Stimulated activated memory B cell treated with anti-CD40 and anti-IgM and Interleukin-4, amounts not matched to agents 10 μg/mL and 1 μg/mL and 100 μg/mL, for 72 hours (primary cell): ENCODE results near the gene ABCA8.

ENCODE experiments used
- ATAC-seq: fragments of 150-1000 bp; cut with Tn5 transposase; 2 replicates; pipeline ENCODE4 v1.10.0; 2021
- H3K27ac Mint-ChIP-seq: one replicate; pipeline ENCODE4 v1.8.0; 2022; ENCODE audit warnings: mild to moderate bottlenecking, mixed read lengths
- H3K27me3 Mint-ChIP-seq: one replicate; pipeline ENCODE4 v1.8.0; 2022; ENCODE audit warnings: mixed read lengths
- H3K36me3 Mint-ChIP-seq: one replicate; pipeline ENCODE4 v1.8.0; 2022; ENCODE audit warnings: mixed read lengths
- H3K4me1 Mint-ChIP-seq: one replicate; pipeline ENCODE4 v1.8.0; 2022; ENCODE audit warnings: mixed read lengths
- H3K4me3 Mint-ChIP-seq: one replicate; pipeline ENCODE4 v1.8.0; 2022; ENCODE audit warnings: mild to moderate bottlenecking, moderate library complexity, mixed read lengths
- H3K9me3 Mint-ChIP-seq: one replicate; pipeline ENCODE4 v1.8.0; 2022; ENCODE audit warnings: mixed read lengths

The ABCA8 gene

DNA sequence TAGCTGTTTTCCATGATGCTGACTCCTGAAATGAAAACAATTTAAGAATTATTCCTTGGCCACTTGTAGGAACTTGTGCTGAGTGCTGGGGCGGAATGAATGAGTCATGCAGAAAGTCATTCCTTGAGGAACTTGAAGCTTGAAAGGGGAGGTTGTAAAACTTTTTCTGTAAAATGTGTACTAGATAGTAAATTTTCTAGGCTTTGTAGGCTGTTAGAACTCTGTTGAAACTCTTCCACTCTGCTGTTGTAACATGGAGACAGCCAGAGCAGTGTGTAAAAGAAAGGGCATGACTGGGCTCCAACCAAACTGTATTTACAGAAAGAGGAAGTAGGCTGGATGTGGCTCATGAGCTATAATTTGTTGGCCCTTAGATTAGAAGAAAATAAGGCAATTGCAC is 46.1 kb downstream of the ABCA8 start:
- peak; percentile 59 for ATAC-seq
- Mint-ChIP-seq H3K27me3 (peaks cover 18% of the 10 kb centered on the region), H3K4me1 (peaks cover 15% of the 10 kb centered on the region), H3K9me3 (peaks cover 7% of the 10 kb centered on the region), H3K36me3 (no peaks in the 10 kb centered on the region), H3K4me3 (no peak overlapping the region), H3K27ac (no peak overlapping the region)

DNA sequence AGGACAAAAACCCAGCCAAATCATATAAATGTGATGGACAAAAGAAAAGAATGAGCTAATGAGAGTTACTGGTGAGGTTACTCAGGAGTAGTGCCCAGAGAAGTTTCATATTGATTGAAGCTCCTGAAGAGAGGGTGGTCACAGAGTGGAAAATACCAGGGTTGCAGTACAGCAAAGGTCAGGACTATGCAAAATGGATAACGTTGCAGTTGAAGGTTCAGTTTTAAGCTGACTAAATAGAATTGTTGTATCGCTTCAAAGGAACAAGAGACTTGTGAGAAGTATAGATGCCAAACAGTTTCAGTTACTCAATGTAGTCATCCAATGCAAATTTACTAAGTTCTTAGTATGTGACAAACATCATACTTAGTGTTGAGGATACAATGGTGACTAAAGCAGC is 47.1 kb downstream of the ABCA8 start:
- Mint-ChIP-seq H3K4me3 (no peak overlapping the region), H3K27me3 (peaks cover 12% of the 10 kb centered on the region), H3K4me1 (peaks cover 15% of the 10 kb centered on the region), H3K9me3 (peaks cover 1% of the 10 kb centered on the region), H3K27ac (peak overlapping the region; percentile 48), H3K36me3 (no peaks in the 10 kb centered on the region)
- ATAC-seq: peak; percentile 77

DNA sequence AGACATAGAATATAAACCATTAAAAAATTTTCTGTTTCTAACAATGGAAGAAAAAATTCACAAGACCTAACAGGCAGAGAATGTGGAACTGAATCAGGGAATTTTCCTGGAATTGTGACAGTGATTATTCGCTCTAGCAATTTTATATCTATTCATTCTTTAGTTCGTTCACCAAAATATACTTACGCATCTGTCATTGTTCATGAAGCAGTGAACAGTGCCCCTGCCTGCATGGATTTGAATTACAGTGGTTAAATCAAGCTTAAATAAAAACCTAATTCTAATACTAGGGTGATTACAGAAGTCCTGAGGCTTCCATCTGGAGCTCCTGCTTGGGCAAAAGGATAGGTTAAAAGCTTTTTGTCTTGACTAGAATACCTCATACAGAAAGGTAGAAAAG is 48.6 kb downstream of the ABCA8 start:
- Mint-ChIP-seq H3K27me3 (no peaks in the 10 kb centered on the region), H3K4me3 (no peak overlapping the region), H3K9me3 (no peaks in the 10 kb centered on the region), H3K27ac (no peak overlapping the region), H3K4me1 (peaks cover 15% of the 10 kb centered on the region), H3K36me3 (no peaks in the 10 kb centered on the region)
- ATAC-seq: no peak

DNA sequence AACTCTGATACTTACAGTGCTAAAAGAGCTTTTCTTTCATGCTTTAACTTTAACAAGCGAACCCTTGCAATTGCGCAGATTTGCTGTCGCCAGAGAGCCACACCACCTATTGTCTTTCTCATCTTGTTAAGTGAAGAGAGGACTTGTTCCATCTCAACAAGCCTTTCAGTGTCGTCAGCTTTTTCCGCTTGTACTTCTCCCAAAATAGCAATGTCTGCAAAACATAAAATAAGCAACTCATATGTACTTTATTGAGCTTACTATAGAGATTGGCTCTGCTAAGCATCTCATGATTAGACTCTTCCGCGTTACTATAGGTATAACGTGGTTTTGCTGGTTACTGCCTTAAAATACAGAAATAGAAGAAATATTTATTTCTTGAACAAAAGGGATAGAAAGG is 51.9 kb downstream of the ABCA8 start:
- H3K27me3 Mint-ChIP-seq: no peaks in the 10 kb centered on the region
- H3K4me1 Mint-ChIP-seq: peaks cover 8% of the 10 kb centered on the region
- no peak for ATAC-seq
- H3K9me3 Mint-ChIP-seq: peaks cover 3% of the 10 kb centered on the region
- H3K36me3 Mint-ChIP-seq: no peaks in the 10 kb centered on the region
- H3K4me3 Mint-ChIP-seq: no peak overlapping the region
- no peak overlapping the region for H3K27ac Mint-ChIP-seq

GRCh38 chr17:68897557-68897956 is 57.6 kb downstream of the ABCA8 start:
- peaks cover 16% of the 10 kb centered on the region for H3K27me3 Mint-ChIP-seq
- no peaks in the 10 kb centered on the region for H3K4me1 Mint-ChIP-seq
- no peak for ATAC-seq
- H3K4me3 Mint-ChIP-seq: no peak overlapping the region
- peaks cover 6% of the 10 kb centered on the region for H3K36me3 Mint-ChIP-seq
- H3K27ac Mint-ChIP-seq: no peak overlapping the region
- H3K9me3 Mint-ChIP-seq: peaks cover 10% of the 10 kb centered on the region

GRCh38 chr17:68892658-68893057 is 62.5 kb downstream of the ABCA8 start:
- Mint-ChIP-seq H3K4me3 (no peak overlapping the region), H3K4me1 (no peaks in the 10 kb centered on the region)
- ATAC-seq: no peak

GRCh38 chr17:68892193-68892592 is 63.0 kb downstream of the ABCA8 start:
- Mint-ChIP-seq H3K4me1 (no peaks in the 10 kb centered on the region), H3K27ac (no peak overlapping the region), H3K36me3 (no peaks in the 10 kb centered on the region), H3K4me3 (no peak overlapping the region), H3K27me3 (peaks cover 6% of the 10 kb centered on the region), H3K9me3 (peaks cover 5% of the 10 kb centered on the region)
- no peak for ATAC-seq

More at GRCh38 chr17:68892658-68893057, 62.5 kb downstream of the ABCA8 start:
- Mint-ChIP-seq H3K27ac (no peak overlapping the region), H3K27me3 (peaks cover 11% of the 10 kb centered on the region), H3K9me3 (peaks cover 6% of the 10 kb centered on the region), H3K36me3 (peaks cover 3% of the 10 kb centered on the region)

DNA sequence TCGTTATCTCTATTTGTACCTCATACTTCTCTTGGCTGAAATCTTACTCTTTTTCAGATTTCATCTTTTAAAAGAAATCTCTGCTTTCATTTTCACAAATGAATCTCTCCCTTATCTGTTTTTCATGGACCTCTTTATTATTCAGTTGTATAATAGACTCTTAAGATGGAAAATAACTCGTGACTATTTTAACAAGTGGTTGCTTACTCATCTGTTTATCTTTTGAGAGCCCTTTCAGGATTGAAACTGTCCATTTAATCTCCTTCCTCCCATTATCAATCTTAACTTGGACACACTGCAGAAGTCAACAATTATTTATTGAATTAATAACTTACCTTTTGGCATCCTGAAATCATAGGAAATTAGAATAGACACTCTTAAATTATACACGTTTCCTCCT is 68.8 kb downstream of the ABCA8 start:
- Mint-ChIP-seq H3K4me3 (no peak overlapping the region), H3K27ac (no peak overlapping the region), H3K36me3 (no peaks in the 10 kb centered on the region), H3K9me3 (no peaks in the 10 kb centered on the region), H3K27me3 (peaks cover 17% of the 10 kb centered on the region), H3K4me1 (no peaks in the 10 kb centered on the region)
- ATAC-seq: no peak

DNA sequence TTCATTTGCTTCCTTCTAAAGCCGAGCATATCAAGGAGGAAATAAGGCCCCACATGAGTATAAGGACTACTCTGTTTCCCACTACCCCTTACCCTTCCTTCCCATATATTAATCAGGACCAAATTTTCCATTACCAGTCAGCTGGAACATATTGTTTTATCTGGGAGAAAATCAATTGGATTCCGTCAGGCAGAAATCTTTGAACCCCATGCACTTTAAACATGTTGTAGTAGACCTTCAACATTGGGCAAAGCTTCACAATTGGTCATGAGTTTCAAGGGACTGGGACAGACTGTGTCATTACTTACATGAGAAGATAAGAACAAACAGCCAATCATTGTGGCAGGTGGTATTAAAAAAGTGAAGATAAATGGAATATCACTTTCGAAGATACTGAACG is 70.3 kb downstream of the ABCA8 start:
- no peak overlapping the region for H3K4me3 Mint-ChIP-seq
- H3K27me3 Mint-ChIP-seq: peaks cover 17% of the 10 kb centered on the region
- H3K27ac Mint-ChIP-seq: no peak overlapping the region
- H3K9me3 Mint-ChIP-seq: no peaks in the 10 kb centered on the region
- no peaks in the 10 kb centered on the region for H3K36me3 Mint-ChIP-seq
- no peak for ATAC-seq
- no peaks in the 10 kb centered on the region for H3K4me1 Mint-ChIP-seq

- peaks cover 14% of the 10 kb centered on the region for H3K9me3 Mint-ChIP-seq
- peaks cover 45% of the 10 kb centered on the region for H3K27me3 Mint-ChIP-seq
- no peak overlapping the region for H3K27ac Mint-ChIP-seq
- H3K36me3 Mint-ChIP-seq: no peaks in the 10 kb centered on the region
- no peak for ATAC-seq
- H3K4me3 Mint-ChIP-seq: no peak overlapping the region
- no peaks in the 10 kb centered on the region for H3K4me1 Mint-ChIP-seq
Measured at GRCh38 chr17:68878226-68878885, 76.8 kb downstream of the ABCA8 start.

- H3K4me3 Mint-ChIP-seq: no peak overlapping the region
- ATAC-seq: no peak
- H3K27me3 Mint-ChIP-seq: peaks cover 21% of the 10 kb centered on the region
- H3K4me1 Mint-ChIP-seq: no peaks in the 10 kb centered on the region
- peaks cover 7% of the 10 kb centered on the region for H3K9me3 Mint-ChIP-seq
- no peak overlapping the region for H3K27ac Mint-ChIP-seq
- no peaks in the 10 kb centered on the region for H3K36me3 Mint-ChIP-seq
Measured at GRCh38 chr17:68871447-68871846, 83.7 kb downstream of the ABCA8 start.

DNA sequence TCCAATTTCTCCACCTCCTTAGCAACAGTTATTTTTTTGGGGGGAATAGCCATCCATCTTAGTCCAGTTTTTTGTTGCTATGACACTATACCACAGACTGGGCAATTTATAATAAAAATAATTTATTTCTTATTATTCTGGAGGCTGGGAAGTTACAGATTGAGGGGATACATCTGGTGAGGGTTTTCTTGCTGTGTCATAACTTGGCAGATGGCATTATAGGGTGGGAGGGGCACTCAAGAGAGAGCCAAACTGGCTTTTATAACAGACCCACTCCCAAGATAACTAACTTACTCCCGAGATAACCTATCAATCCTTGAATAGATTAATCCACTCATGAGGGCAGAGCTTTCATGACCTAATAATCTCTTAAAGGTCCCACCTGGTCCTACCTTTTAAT is 84.2 kb downstream of the ABCA8 start:
- Mint-ChIP-seq H3K27me3 (peaks cover 16% of the 10 kb centered on the region), H3K4me1 (no peaks in the 10 kb centered on the region), H3K4me3 (no peak overlapping the region), H3K36me3 (no peaks in the 10 kb centered on the region), H3K9me3 (peaks cover 7% of the 10 kb centered on the region), H3K27ac (no peak overlapping the region)
- no peak for ATAC-seq

DNA sequence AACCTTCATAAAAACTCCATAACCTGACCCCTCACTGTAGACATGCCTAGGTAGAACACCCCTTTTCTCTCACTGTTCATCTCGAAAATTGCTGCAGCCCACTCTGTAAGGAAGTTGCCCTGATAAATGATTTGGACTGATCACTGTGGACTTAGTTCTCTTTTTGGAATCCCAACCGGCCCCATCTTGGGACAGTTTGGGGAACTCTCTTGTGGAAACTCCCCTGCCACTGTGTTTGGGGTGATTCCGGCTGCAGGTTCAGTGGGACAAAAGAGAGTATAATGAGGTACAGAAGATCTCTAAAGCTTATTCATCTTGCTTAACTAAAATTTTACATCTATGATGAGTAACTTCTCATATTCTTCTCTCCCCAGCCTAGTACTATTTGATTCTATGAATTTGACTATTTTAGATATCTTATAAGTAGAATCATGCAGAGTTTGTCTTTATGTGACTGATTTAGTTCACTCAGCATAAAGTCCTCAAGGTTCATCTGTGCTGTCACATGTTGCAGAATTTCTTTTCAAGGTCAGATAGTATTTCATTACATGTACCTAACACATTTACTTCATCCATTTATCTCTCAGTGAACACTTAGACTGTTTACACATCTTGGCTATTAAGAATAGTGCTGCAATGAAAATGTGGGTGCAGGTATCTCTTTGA is 84.9 kb downstream of the ABCA8 start:
- H3K27me3 Mint-ChIP-seq: peaks cover 9% of the 10 kb centered on the region

DNA sequence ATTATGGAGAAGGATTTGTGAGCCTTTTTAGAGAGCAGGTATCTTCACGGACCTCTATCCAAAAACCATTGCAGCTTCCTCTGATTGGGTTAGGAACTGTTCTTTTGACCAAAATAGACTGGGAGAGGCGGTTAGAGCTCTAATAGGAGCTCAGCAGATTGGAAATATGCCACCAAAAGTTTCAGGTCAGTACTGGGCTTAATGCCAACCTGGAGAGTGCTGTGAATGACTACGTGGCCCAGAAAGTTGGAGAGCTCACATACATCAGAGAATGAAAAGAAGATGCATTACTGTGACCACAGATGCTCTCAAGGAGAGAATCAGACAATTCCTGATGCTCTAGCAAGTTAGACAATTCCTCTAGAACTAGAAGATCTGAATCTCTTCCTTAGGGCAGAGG is 86.5 kb downstream of the ABCA8 start:
- H3K27me3 Mint-ChIP-seq: peaks cover under 1% of the 10 kb centered on the region
- H3K4me1 Mint-ChIP-seq: no peaks in the 10 kb centered on the region
- ATAC-seq: no peak
- H3K4me3 Mint-ChIP-seq: no peak overlapping the region
- no peaks in the 10 kb centered on the region for H3K36me3 Mint-ChIP-seq
- H3K9me3 Mint-ChIP-seq: peaks cover 4% of the 10 kb centered on the region
- H3K27ac Mint-ChIP-seq: no peak overlapping the region

More for the DNA sequence above, 84.9 kb downstream of the ABCA8 start:
- no peaks in the 10 kb centered on the region for H3K4me1 Mint-ChIP-seq
- H3K27ac Mint-ChIP-seq: no peak overlapping the region
- no peak for ATAC-seq
- H3K36me3 Mint-ChIP-seq: no peaks in the 10 kb centered on the region
- peaks cover 7% of the 10 kb centered on the region for H3K9me3 Mint-ChIP-seq
- H3K4me3 Mint-ChIP-seq: no peak overlapping the region

DNA sequence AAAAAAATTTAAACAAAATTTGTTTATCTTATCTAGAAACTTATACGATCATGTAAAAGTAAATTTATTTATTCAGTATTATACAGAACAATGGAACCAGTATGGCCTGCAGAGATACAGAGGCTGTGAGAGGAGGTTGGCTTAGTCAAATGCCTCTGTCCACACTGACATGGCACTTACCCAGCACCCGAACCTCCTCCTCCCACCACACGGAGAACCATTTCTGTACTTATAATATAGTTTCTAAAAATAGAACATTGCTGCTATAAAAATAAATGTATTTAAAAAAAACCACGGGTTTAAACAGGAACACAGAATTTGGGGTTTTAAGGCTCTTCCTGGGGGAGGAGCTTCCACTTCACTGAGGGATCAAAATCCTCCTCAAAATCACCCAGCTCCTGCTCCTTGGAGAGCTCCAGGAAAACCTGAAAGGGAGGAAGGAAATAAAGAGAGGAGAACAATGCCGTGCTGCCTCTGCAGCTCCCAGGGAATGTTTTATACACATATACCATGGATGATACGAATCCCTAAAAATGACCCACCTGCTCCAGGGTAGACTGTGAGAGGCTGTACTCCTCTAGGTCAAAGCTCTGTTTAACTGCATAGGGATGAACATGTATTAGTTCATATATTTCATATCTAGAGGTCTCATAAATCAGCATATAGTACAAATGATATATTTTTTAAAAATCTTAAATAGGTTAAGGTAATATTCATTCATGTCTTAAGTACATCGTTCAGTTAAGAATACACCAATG is 87.3 kb downstream of the ABCA8 start:
- Mint-ChIP-seq H3K4me3 (no peak overlapping the region), H3K9me3 (no peaks in the 10 kb centered on the region), H3K36me3 (no peaks in the 10 kb centered on the region), H3K27ac (no peak overlapping the region), H3K4me1 (no peaks in the 10 kb centered on the region), H3K27me3 (peaks cover 7% of the 10 kb centered on the region)
- no peak for ATAC-seq

DNA sequence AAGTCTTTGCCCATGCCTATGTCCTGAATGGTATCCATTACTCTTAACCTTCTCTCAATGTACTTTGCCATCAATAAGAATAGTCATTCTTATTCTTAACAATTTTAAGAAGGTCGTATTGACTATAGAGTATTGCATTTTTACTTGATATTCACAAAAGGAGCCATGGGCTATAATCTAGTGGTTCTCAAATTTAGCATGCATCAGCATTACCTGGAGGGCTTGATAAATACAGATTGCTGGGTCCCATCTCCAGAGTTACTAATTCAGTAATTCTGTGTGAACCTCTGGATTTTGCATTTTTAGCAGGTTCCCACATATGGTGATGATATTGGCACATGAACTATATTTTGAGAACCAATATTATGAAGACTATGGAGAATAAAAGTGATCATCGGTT is 89.6 kb downstream of the ABCA8 start:
- no peak for ATAC-seq
- Mint-ChIP-seq H3K27me3 (peaks cover 8% of the 10 kb centered on the region), H3K4me1 (no peaks in the 10 kb centered on the region), H3K27ac (no peak overlapping the region), H3K9me3 (no peaks in the 10 kb centered on the region), H3K36me3 (no peaks in the 10 kb centered on the region), H3K4me3 (no peak overlapping the region)
